Spinal cord (tissue), 10 donors: Measurements from ENCODE around the gene MSI2. TPM values are rescaled to one million over a fixed set of nuclear protein-coding genes. Genes with fewer than 3 reads are reported as not detected.

ENCODE experiments used
- DNase-seq, 6 donors: peaks; one replicate each; pipeline versions ENCODE4 v3.0.0 to v3.0.0-alpha.2; 2013 to 2015; ENCODE audit warnings: low spot score in 6 of 6, low read depth in 4 of 6
- H3K27ac ChIP-seq: one replicate; pipeline ENCODE4 v1.5.1; 2013; ENCODE audit warnings: low read depth, low read length, control low read depth
- H3K27me3 ChIP-seq: one replicate; pipeline ENCODE4 v1.6.1; 2013; ENCODE audit warnings: low read length; ENCODE audit not compliant: control insufficient read depth, insufficient read depth
- H3K36me3 ChIP-seq: one replicate; pipeline ENCODE4 v1.6.1; 2013; ENCODE audit warnings: low read length; ENCODE audit not compliant: control insufficient read depth, insufficient read depth
- H3K4me1 ChIP-seq: one replicate; pipeline ENCODE4 v1.6.1; 2013; ENCODE audit warnings: low read length; ENCODE audit not compliant: control insufficient read depth, insufficient read depth
- H3K4me3 ChIP-seq: one replicate; pipeline ENCODE4 v1.5.1; 2013; ENCODE audit warnings: low read depth, low read length, control low read depth
- H3K9me3 ChIP-seq: one replicate; pipeline ENCODE4 v1.6.1; 2013; ENCODE audit warnings: low read length; ENCODE audit not compliant: control insufficient read depth, insufficient read depth
- WGBS: methylation state at CpG from one replicate; pipeline ENCODE4 v1.1.5; 2013; ENCODE audit warnings: missing lambda C conversion rate; ENCODE audit not compliant: insufficient coverage; 5-methylcytosine and 5-hydroxymethylcytosine counted together
- polyA plus RNA-seq, 2 donors: library from polyadenylated mRNA; unstranded; fragments of 120-200 nt; gene quantifications; one replicate each; pipeline ENCODE4 v1.2.1, GENCODE V29; 2013; ENCODE audit not compliant: insufficient read length in 2 of 2
- total RNA-seq, 2 donors: library from RNA; depleted of rRNA in 1 of 2; stranded (reverse); fragments of 120-200 nt in 1 of 2; fragments of >200 nt in 1 of 2; gene quantifications; one replicate each; pipeline versions ENCODE4 v1.2.3 to v1.2.4, GENCODE V29; 2013 to 2014
- donor health status: healthy.

The MSI2 gene
- total and polyA plus RNA-seq, 4 donors = 92.8 to 167 (median 109) TPM

- Histone ChIP-seq H3K36me3 (peaks cover 23% of the 10 kb centered on the region), H3K4me1 (peaks cover 32% of the 10 kb centered on the region), H3K27me3 (no peaks in the 10 kb centered on the region), H3K27ac (peak overlapping the region; percentile 7), H3K9me3 (no peaks in the 10 kb centered on the region), H3K4me3 (no peak overlapping the region)
- DNase-seq = no peak
- 79% methylated on average over 3 of the region's 5 CpGs for WGBS
Measured at GRCh38 chr17:57305908-57306504, 49.7 kb downstream of the MSI2 start.

GRCh38 chr17:57308543-57309186, 52.3 kb downstream of the MSI2 start:
- Histone ChIP-seq H3K4me3 (no peak overlapping the region), H3K36me3 (peaks cover 36% of the 10 kb centered on the region), H3K27ac (no peak overlapping the region), H3K9me3 (no peaks in the 10 kb centered on the region), H3K27me3 (no peaks in the 10 kb centered on the region), H3K4me1 (peaks cover 46% of the 10 kb centered on the region)
- whole genome bisulfite sequencing = 58% methylated on average over 3 of the region's 5 CpGs
- no peak for DNase-seq

DNA sequence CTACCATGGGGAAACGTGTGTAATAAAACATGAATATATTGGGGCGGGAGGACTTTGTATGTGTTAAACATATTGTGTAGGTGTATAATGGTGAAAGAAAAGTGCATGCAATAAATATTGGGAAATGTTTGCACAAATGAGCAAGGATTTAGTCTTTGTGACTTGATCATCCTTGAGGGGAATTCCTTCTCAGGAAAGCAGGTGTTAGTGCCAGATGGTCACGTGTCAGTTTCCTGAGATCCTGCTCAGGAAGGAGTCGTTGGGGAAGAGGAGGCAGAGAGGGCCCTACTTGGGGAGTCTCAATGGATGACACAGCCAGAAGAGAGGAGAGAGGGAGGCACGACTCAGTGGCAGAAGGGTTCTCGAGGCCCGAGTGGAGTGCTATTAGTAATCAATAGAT, 53.2 kb downstream of the MSI2 start:
- Histone ChIP-seq H3K36me3 (peaks cover 34% of the 10 kb centered on the region), H3K9me3 (no peaks in the 10 kb centered on the region), H3K27me3 (no peaks in the 10 kb centered on the region), H3K4me3 (no peak overlapping the region), H3K27ac (no peak overlapping the region), H3K4me1 (peaks cover 47% of the 10 kb centered on the region)
- WGBS = 61% methylated on average over 6 of the region's 7 CpGs
- DNase-seq = no peak

GRCh38 chr17:57311281-57312216, 55.2 kb downstream of the MSI2 start:
- WGBS = 89% methylated on average over 7 of the region's 10 CpGs
- H3K4me3 ChIP-seq = no peak overlapping the region
- H3K36me3 ChIP-seq = peaks cover 34% of the 10 kb centered on the region
- DNase-seq = no peak
- H3K4me1 ChIP-seq = peaks cover 44% of the 10 kb centered on the region
- H3K9me3 ChIP-seq = no peaks in the 10 kb centered on the region
- H3K27me3 ChIP-seq = no peaks in the 10 kb centered on the region
- no peak overlapping the region for H3K27ac ChIP-seq

- 37% methylated on average over 2 of the region's 2 CpGs for WGBS
- no peaks in the 10 kb centered on the region for H3K27me3 ChIP-seq
- DNase-seq = no peak
- H3K4me1 ChIP-seq = peaks cover 44% of the 10 kb centered on the region
- peaks cover 34% of the 10 kb centered on the region for H3K36me3 ChIP-seq
- no peak overlapping the region for H3K27ac ChIP-seq
- H3K4me3 ChIP-seq = no peak overlapping the region
- no peaks in the 10 kb centered on the region for H3K9me3 ChIP-seq
Measured at GRCh38 chr17:57312242-57312641, 55.9 kb downstream of the MSI2 start.

- Histone ChIP-seq H3K27me3 (no peaks in the 10 kb centered on the region), H3K36me3 (peaks cover 34% of the 10 kb centered on the region), H3K4me1 (peaks cover 42% of the 10 kb centered on the region), H3K9me3 (no peaks in the 10 kb centered on the region), H3K27ac (peak overlapping the region; percentile 15), H3K4me3 (no peak overlapping the region)
- peak in 1 of 6 donors; percentile 60 for DNase-seq
- WGBS = 49% methylated on average over 9 of the region's 12 CpGs
Measured at GRCh38 chr17:57313097-57313835, 56.9 kb downstream of the MSI2 start.

DNA sequence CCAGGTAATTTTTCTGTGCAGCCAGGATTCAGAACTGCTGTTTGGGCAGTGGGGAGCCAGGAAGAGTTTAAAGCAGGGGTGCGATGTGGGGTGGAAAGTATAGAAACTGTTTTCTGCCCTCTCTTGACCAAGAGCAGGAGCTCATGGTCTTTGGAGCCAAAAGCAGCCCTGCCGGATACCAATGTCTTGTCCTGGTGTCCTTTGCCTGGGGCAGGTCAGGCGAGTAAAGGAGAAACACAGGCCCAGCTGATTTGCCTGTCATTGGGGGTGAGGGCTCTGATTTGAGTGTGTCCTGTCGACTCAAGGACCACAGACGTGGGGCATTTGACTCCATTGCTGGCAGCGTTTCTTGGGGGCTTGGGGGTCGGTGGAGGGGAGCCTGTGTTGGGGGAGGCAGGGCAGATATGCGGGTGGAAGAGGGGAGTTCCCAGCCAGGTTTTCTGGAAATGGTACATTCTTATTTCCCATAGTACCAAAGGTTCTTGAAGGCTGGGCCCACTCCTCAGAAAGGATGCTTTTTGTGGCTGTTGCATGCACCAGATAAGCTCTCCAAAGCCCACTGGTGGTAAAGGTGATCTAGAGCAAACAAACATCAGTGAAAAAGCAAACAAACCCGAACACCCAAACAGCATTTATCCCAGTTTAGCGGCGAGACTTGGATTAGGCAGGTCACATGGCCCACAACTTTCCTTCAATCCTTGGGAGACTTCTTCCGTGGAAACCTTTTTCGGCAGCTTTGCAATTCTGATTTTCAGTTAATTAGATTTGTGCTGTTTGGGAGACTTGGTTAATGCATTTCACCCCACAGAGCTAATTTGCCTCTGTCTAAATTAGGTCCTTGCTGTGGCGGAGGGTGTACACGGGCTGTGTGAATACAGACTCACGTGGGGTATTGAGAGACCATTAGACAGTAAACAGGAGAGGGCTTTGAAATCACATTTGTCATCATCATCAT, 59.0 kb downstream of the MSI2 start:
- Histone ChIP-seq H3K9me3 (no peaks in the 10 kb centered on the region), H3K4me3 (no peak overlapping the region), H3K4me1 (peaks cover 47% of the 10 kb centered on the region), H3K27me3 (no peaks in the 10 kb centered on the region), H3K27ac (no peak overlapping the region), H3K36me3 (peaks cover 25% of the 10 kb centered on the region)
- WGBS = 81% methylated on average over 7 of the region's 16 CpGs
- peak in 1 of 6 donors; percentile 88 for DNase-seq

- Histone ChIP-seq H3K36me3 (peaks cover 22% of the 10 kb centered on the region), H3K27ac (no peak overlapping the region), H3K27me3 (no peaks in the 10 kb centered on the region), H3K9me3 (no peaks in the 10 kb centered on the region), H3K4me1 (peaks cover 57% of the 10 kb centered on the region), H3K4me3 (no peak overlapping the region)
- WGBS = 100% methylated on average over 2 of the region's 5 CpGs
- DNase-seq = no peak
Measured at GRCh38 chr17:57316361-57316760, 60.0 kb downstream of the MSI2 start.
